GM11168 (cell line): ENCODE measurements around the gene SLC8B1.

Source experiments
- in situ Hi-C: fragments of 300-500 bp; cut with MboI; formaldehyde crosslinking; loops from one replicate; pipeline ENCODE4 v1.12.0; 2022; ENCODE audit warnings: low sequenced_read_pairs; ENCODE audit not compliant: unreplicated experiment

Gene SLC8B1

DNA sequence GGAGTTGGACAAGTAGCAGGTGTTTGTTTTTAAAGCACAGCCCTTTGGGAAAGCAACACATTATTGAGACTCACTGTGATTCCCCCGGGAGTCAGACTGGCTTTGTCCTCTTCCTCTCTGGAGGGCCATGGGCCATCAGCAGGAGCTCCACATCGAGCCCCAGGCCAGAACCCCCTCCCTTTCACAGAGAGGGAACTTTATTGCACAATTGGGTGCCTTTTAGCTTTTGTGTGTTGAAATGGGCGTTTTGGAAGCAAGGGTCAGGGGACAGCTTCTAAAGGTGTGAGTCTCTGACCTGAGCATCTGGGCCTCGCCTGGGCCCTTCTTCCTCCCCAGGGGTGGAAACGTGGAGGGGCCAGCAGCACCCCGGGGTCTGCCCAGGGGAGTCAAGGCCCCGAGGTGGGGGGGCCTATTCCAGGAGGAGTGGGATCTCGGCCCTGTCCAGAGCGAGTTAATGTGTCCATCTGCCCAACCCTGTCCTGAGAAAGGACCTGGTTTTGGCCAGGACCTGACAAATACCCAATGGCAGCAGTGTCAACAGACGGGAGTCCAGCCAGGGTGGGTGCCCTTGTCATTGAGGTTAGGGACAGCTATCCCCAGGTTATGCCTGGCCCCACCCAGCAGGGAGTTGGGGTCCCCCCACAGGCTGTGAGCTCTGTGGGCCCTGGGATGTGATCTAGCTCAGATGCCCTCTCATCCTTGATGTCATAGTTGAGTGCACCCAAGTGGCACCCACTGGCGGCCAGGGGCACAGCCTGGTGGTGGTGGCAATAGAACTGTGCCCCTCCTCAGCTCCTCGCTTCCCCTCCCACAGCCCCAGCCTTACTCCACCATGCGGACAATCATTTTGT, 37.1 kb downstream of the SLC8B1 start:
- in situ Hi-C loops = no loop called here

DNA sequence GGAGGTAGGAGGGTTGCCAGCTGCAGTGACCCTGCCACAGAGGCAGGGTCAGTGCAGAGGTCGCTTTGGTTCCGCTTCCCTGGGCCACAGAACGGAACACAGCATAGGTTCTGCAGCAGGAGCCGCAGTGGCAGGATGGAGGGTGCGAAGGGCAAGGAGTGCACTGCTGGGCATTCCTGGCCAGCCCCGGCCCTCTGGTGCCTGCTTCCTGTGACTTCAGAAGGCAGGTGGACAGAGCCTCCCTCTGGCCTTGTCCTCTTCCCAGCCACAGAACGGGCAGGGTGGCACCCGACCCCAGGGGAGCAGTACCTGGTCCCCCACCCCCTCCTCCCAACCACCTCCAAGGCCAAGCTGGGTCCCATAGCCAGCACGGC, 37.7 kb downstream of the SLC8B1 start:
- in situ Hi-C loops = no loop called here

DNA sequence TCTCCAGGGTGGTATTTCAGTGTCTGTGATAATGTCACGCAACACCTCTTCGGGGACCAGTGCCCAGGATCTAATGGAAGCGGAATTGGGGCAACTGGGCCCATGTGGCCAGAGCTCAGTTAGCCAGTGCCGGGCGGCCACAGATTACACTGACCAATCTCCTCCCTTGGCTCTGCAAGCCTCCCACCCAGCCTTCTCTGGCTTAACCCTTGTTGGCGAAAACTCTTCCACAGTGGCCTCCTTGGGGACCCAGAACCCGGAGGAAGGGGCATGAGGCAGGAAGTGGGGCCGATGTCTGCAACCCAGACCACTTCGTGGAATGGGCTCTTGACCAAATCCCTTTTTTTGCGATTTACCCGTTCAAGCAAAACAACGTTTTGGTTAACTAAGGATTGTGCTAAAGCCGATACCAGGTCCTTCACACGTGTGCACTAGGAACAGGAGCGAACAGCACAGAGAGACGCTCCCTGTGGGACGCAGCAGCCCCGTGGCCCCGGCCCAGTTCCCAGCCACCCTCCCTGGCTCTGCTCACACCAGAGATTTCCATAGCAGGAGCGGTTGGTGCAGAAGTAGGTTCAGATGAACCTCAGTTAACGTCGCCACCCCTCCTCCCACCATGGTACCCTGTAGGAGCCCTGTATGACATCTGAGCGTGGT, 38.2 kb downstream of the SLC8B1 start:
- in situ Hi-C loops = no loop called here

DNA sequence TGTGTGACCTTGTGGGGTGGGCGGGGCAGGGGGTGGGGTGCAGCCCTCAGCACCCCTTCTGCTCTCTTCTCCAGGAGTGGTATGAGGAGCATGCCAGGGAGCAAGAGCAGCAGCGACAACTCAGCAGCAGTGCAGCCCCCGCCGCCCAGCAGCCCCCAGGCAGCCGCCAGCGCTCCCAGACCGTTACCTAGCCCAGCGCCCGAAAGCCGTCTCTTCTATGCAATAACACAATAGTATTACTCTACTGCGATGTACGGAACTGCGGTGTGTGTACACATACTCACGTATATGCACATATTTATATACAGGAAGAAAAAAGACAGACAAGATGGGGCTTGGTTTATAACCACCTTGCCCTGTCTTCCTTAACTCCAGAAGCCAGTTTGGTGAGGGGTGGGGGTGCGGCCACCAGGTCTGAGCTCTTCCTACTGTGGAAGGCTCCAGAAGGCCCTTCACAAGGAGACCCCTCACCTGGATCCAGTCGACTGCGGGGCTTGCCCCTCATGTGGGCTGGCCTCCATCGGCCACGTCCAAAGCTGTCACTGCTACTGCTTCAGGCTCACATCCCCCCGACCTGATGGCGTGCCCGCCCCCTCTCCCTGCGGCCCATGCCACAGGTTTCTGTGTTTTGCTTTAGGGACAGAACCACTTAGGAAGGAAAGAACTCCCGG, 38.9 kb downstream of the SLC8B1 start:
- in situ Hi-C loops = no loop called here

DNA sequence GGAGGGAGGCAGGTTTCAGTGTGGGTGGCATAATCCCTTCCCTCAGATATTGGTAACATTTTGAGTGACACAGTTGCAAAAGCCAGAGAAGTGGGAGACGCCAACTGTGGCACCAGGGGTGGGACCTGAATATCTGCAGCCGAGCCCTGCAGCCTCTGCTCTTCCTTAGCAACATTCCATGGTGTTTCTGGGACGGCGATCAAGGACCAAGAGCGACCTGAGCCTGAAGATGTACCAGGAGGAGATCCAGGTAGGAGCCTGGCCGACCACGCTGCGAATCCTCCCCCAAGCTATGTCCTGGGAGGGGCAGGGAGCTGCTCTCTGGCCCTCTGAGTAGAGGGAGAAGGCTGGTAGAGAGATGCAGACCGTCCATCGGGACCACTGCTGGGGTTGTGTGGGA, 41.8 kb downstream of the SLC8B1 start:
- in situ Hi-C loops = no loop called here

DNA sequence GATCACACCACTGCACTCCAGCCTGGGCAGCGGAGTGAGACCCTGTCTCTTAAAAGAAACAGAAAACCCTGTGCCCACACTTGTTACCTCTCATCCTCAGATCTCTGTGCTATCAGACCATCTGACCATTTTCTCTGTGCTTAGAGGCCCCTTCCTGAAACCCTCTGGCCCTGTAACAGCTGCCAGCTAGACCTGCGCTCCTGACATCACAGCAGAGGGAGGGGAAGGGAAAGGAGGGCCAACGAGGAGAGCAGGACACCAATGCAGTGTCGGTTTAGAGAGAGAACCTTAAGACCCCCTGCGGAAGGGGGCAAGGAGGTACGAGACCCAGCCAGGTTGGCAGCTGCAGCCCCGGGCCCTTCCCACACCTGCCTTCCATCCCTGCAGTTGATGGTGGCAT, 42.4 kb downstream of the SLC8B1 start:
- in situ Hi-C loops = no loop called here

DNA sequence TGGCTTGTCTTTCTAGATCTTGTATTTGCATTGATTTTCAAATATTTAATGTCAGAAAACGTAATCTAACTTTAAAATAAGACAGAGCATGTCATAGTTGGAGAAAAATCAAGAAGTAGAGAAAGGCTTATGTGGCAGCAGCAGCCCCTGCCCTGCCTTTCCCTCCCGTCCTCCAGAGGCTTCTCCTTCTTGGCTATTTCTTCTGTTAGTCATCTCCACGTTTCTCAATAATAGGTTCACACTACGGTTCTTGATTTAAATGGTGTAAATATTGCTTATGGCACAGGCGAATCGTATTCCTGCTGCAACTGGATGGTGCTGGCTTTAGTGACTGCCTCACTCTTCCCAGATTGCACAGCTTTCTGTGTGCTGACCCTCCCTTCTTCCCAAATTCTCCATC, 42.8 kb downstream of the SLC8B1 start:
- in situ Hi-C loops = no loop called here

DNA sequence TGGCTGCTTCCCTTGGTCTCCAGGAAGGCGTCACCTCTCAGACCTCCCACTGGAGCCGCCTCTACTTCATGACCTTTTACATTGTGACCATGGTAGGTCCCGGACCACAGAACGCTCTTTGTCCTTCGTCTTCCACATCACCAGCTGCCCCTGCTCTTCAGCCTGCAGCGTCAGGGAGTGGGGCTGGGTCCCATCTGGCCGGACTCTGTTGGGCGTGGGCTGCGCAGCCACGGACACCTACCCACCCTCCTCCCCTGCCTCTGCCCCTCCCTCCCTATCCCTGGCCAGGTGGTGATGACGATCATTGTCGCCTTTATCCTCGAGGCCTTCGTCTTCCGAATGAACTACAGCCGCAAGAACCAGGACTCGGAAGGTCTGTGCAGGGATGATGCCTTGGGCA, 43.3 kb downstream of the SLC8B1 start:
- in situ Hi-C loops = no loop called here

DNA sequence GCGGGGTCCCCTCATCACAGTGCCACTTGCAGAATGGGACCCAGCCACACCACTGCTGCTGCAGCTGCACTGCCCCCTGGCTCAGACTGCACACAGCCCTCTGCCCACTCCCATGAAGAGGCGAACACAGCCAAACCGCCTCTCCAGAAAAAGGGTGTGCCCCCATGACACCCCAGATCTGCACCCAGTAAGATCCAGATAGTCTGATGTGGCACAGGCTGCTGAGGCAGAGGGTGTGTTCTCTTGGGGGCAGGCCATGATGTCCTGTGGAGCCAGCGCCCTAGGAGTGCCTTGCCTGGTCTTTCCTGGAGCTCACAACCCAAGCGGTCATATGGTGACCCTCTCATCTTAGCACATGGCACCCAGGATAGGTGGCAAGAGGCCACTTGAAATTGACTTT, 44.4 kb downstream of the SLC8B1 start:
- in situ Hi-C loops = no loop called here

DNA sequence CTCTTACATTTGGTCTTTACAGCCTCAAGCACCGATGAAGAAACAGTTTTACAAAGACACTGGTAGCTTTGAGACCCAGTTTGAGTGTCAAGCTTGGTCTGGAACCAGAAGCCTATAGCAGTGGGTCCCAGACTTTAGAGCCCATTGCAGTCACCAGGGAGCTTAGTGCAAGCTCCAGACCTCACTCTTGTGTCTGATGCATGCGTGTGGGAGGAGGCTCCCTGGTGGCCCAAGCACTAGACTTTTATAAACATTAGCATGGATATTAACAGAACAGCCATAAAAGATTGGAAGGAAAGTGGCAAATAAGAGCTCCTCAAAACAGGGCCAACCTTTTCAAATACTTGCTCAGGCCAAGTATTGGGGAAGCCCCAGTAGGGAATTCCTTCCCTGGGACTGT, 45.5 kb downstream of the SLC8B1 start:
- in situ Hi-C loops = no loop called here

DNA sequence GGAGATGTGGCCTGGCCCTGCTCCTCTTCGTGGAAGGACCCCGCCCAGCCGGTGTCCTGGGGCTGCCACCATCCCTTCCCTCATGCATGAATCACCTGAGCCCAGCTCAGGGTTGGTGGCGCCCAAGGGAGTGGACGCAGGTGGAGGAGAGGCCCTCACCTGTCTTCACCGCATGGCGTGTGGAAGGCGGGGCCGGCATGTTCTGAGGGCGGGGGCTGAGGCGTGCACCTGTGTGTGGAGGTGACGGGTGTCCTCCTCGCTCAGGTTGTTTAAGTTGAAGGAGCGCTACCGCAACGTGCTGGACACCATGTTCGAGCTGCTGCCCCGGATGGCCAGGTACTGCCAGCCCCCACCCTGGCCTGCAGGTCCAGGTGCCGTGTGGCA, 47.0 kb downstream of the SLC8B1 start:
- in situ Hi-C loops = no loop called here

DNA sequence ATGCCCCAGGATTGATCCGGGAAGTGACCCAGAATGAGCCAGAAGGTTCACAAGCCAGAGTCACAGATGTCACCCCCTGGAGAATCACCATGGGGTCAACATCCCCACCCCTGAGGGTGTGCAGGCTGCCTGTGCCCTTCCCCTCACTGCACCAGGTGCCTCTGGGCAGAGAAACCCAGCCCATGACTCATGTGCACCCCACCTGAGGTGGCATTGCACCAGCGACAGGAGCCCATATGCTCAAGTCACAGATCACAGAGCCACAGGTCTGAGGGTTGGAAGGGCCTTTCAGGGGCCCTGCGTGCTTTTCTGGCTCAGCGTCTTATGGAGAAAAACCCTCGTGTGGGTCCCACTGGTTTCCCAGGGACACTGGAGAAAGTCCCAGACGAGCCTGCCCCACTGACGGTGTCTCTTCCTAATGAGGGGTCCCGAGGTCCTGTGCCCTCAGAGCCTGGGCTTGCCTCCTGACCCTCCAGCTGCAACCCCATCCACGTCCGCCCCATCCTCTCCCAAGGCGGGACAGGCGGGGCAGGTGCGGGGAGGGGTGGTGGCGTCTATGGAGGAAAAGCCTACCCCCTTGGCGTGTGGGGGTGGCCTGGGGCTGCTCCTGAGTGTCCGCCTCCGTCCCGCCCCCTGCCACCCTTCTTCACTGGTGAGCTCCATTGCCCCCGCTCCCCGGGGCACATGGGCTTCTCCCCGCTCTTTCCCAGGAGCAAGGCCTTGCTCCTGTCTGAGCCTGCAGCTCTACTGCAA, 47.6 kb downstream of the SLC8B1 start:
- in situ Hi-C loops = no loop called here

DNA sequence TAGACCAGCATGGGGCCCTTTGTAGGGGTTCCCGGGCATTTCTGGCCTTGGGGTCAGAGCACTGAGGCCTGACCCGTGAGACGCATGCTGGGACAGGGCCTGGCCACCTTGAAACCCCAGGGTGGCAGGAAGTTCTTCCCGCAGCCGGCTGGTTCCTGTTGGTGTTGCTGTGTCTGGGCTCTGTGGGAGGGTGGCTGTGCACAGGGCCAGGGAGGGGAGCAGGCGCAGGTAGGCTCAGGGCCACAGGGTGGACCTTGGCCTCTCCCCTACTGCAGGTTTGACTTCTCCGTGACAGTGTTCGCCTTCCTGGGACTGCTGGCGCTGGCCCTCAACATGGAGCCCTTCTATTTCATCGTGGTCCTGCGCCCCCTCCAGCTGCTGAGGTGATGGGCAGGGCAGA, 48.2 kb downstream of the SLC8B1 start:
- in situ Hi-C loops = no loop called here

DNA sequence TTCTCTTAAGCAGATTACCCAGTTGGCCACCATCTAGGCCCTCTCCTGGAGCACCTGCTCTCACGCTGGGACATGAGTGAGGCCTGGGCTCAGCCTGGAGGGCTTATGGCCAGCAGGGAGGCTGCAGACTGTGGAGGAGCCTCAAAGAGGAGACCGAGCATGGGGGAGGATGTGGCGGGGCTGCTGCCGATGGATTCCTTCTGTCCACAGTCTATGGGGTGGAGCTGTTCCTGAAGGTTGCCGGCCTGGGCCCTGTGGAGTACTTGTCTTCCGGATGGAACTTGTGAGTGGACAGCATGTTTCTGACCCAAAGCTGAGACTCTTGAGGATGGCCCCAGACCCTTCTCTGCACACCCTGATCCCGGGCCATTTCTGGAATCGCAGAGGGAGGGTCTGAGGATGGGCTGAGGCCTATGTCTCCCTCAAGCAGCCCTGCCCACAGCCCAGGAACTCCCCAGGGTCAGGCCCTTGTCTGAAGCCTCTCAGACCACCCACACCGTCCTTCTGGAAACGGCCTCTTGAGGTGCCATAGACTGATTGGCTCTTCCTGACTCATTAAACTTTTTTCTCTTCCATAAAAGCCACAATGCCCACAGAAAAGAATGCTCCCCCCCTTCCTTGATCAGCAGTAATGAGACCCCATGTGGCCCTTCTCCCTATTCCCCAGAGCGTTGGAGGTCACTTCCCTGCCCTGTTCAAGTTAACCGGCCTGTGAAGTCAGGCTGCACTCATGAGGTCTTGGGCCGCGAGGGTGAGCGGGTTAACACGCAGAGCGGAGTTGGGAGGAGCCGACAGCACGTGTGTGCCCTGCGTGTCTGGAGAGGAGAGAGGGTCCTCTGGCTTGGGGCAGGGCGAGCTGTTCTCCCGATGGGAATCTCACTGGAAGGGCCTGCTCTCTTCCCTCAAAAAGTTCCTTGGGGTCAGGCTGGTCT, 49.0 kb downstream of the SLC8B1 start:
- in situ Hi-C loops = no loop called here

DNA sequence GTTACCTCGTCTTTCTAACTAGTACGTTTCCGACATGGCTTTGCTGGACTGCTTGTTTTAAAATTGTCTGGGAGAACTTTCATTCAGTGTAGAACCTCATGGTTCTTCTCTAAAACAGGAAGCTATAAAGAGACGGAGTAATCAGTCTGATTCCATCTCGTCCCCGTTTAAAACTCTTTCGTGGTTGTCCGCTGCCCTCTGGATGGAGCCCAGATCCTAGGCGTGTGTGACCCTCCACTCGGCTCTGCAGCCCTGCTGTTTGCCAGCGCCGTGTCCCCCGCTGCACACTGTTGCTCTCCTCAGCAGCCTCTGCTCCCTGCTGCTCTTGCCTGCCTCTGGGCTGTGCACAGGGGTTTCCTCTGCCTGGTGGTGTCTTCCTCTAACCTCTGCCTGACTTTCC, 50.2 kb downstream of the SLC8B1 start:
- in situ Hi-C loops = no loop called here

DNA sequence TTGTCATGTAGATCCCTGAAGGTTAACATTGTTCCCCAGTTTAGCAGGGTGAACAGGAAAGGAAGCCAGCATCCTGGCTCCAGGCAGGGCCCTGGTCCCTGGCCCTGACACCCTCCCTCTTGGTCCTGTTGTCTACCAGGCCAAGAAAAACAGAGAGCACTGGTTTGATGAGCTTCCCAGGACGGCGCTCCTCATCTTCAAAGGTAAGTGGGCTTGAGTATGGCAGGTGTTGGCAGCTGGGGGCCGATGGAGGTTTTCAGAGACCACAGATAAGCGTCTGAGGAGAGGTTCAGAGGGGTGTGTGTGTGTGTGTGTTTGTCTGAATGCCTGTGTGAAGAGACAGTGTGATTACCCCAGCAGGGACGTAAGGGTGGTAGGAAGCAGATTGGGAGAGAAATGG, 56.3 kb downstream of the SLC8B1 start:
- in situ Hi-C loops = no loop called here

DNA sequence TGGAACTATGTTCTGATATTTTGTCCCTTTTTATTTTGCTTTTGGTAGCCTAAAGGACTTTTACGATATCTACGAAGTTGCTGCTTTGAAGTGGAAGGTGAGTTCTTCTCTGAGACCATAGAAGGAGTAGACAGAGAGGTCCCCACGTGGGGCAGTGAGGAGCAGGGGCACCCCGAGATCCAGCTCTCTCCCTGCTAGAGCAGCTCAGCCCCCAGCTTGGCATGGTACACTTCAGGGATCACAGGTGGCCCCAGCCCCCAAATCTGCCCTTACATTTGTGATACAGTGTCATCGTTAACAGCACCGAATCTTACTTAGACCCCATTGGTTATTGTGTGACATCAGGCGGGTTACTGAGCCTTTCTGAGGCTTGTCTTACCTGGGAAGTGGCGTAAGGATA, 56.8 kb downstream of the SLC8B1 start:
- in situ Hi-C loops = no loop called here

DNA sequence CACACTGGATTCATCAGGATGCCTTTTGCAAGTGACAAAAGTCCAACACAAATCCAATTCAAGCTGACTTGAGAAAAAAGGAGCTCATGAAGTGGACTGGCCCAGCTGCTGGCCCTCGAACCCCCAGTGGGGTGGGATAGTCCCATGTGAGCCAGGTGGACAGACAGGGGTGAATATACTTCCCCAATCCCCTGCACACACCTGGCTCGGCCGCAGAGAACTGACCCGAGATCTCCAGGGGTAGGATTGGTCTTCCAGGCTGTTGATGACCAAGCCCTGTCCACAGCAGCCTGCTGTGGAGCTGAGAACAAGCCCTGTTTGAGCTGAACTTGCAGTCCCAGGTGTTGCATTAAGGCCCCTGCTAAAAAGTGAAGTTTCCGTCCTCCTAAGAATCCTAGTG, 57.4 kb downstream of the SLC8B1 start:
- in situ Hi-C loops = no loop called here

DNA sequence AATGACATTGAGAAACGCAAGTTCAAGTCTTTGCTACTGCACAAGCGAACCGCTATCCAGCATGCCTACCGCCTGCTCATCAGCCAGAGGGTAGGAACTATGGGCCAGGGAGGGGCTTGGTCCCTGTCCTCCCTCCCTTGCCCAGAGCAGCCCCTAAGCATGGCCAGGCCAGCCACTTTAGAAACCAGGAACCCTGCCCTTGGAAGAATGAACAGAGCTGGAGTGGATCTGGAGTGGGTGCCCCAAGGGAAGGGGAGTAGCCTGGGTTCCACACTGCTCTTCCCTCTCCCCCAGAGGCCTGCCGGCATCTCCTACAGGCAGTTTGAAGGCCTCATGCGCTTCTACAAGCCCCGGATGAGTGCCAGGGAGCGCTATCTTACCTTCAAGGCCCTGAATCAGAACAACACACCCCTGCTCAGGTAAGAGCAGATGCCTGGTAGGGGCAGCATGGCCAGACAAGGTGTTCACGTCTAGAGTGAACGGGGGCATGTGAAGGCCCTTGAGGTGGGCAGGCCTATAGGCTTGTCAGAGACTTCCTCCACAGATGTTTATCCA, 57.9 kb downstream of the SLC8B1 start:
- in situ Hi-C loops = no loop called here
